Astrocyte (in vitro differentiated cells and primary cell): ENCODE data around the gene STMN3.

Source experiments
- EZH2 ChIP-seq: IDR thresholded peaks from 2 replicates; pipeline ENCODE4 v1.6.1; 2012; ENCODE audit warnings: mild to moderate bottlenecking, low read length, inconsistent platforms; ENCODE audit not compliant: insufficient read depth
- TF ChIP-seq, protein P1 (sequence below): IDR thresholded peaks from 2 replicates; pipeline ENCODE4 v1.5.1; 2011; ENCODE audit warnings: low read depth, mild to moderate bottlenecking, inconsistent platforms, low read length, moderate library complexity; ENCODE audit not compliant: insufficient read depth

GRCh38 chr20:63661108-63661507 is 7.9 kb upstream of the STMN3 start:
- no peak for TF ChIP-seq EZH2
- TF ChIP-seq, protein P1, sequence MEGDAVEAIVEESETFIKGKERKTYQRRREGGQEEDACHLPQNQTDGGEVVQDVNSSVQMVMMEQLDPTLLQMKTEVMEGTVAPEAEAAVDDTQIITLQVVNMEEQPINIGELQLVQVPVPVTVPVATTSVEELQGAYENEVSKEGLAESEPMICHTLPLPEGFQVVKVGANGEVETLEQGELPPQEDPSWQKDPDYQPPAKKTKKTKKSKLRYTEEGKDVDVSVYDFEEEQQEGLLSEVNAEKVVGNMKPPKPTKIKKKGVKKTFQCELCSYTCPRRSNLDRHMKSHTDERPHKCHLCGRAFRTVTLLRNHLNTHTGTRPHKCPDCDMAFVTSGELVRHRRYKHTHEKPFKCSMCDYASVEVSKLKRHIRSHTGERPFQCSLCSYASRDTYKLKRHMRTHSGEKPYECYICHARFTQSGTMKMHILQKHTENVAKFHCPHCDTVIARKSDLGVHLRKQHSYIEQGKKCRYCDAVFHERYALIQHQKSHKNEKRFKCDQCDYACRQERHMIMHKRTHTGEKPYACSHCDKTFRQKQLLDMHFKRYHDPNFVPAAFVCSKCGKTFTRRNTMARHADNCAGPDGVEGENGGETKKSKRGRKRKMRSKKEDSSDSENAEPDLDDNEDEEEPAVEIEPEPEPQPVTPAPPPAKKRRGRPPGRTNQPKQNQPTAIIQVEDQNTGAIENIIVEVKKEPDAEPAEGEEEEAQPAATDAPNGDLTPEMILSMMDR = no peak
